Adipocyte (in vitro differentiated cells): ENCODE data around the gene MACROD2.
"Not testable (repeated sequence)": the region's sequence is repeated elsewhere in the genome, so short reads cannot be mapped to it uniquely, and the experiment has no call there.

ENCODE experiments used
- DNase-seq: peaks from one replicate; pipeline ENCODE4 v3.0.0-alpha.2; 2015; ENCODE audit warnings: low read depth
- H3K27me3 ChIP-seq: replicated peaks from 2 replicates; pipeline ENCODE4 v1.7.0; 2013; ENCODE audit warnings: mild to moderate bottlenecking, low read length, moderate library complexity; ENCODE audit not compliant: control insufficient read depth, insufficient read depth
- H3K36me3 ChIP-seq: 2 replicates; pipeline ENCODE4 v1.7.0; 2013; ENCODE audit warnings: low read length, mild to moderate bottlenecking, moderate library complexity; ENCODE audit not compliant: control insufficient read depth, insufficient read depth, severe bottlenecking
- H3K4me1 ChIP-seq: 2 replicates; pipeline ENCODE4 v1.7.0; 2013; ENCODE audit warnings: mild to moderate bottlenecking, low read length, moderate library complexity; ENCODE audit not compliant: control insufficient read depth, insufficient read depth
- H3K4me3 ChIP-seq: 2 replicates; pipeline ENCODE4 v1.7.0; 2013; ENCODE audit warnings: mild to moderate bottlenecking, low read length, moderate library complexity
- H3K9ac ChIP-seq: 2 replicates; pipeline ENCODE4 v1.7.0; 2013; ENCODE audit warnings: mild to moderate bottlenecking, low read length, moderate library complexity
- H3K9me3 ChIP-seq: 2 replicates; pipeline ENCODE4 v1.7.0; 2013; ENCODE audit warnings: mild to moderate bottlenecking, low read length, moderate library complexity; ENCODE audit not compliant: control insufficient read depth

Gene MACROD2

DNA sequence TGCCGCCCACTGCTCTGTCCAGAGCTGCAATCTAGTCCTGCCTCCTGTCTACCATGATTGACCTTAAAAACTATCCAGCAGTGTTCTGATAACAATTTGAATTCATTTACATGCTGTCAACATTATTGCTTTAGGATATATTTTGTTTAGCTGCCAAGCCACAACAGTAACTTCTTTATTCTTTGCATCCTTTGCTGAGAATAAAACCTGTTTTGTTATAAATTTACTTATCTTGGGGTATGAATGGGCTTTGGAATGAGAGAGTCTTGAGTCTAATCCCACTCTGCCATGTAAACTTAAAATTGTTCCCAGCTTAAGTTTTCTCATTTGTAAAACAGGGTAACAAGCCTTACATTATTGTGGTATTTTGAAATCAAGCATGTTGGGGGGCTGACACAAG, 225.7 kb downstream of the MACROD2 start:
- no peaks in the 10 kb centered on the region for H3K36me3 ChIP-seq
- no peaks in the 10 kb centered on the region for H3K9me3 ChIP-seq
- H3K4me1 ChIP-seq: peaks cover 3% of the 10 kb centered on the region
- no peak overlapping the region for H3K9ac ChIP-seq
- H3K4me3 ChIP-seq: no peak overlapping the region
- no peaks in the 10 kb centered on the region for H3K27me3 ChIP-seq
- no peak for DNase-seq

DNA sequence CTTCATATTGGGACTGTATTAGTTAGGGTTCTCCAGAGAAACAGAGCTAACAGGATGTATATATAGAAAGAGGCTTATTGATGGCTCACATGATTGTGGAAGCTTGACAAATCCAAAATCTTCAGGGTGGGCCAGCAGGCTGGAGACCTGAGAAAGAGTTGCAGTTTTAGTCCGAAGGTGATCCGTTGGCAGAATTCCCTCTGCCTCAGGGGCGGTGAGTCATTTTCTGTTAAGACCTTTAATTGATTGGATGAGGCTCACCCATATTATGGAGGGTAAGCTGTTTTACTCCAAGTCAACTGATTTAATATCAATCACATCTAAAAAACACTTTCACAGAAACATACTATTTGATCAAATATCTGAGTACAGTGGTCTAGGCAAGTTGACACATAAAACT, 228.5 kb downstream of the MACROD2 start:
- Histone ChIP-seq H3K4me1 (peaks cover 4% of the 10 kb centered on the region), H3K9me3 (no peaks in the 10 kb centered on the region), H3K27me3 (no peaks in the 10 kb centered on the region), H3K36me3 (no peaks in the 10 kb centered on the region), H3K4me3 (no peak overlapping the region), H3K9ac (no peak overlapping the region)
- no peak for DNase-seq

DNA sequence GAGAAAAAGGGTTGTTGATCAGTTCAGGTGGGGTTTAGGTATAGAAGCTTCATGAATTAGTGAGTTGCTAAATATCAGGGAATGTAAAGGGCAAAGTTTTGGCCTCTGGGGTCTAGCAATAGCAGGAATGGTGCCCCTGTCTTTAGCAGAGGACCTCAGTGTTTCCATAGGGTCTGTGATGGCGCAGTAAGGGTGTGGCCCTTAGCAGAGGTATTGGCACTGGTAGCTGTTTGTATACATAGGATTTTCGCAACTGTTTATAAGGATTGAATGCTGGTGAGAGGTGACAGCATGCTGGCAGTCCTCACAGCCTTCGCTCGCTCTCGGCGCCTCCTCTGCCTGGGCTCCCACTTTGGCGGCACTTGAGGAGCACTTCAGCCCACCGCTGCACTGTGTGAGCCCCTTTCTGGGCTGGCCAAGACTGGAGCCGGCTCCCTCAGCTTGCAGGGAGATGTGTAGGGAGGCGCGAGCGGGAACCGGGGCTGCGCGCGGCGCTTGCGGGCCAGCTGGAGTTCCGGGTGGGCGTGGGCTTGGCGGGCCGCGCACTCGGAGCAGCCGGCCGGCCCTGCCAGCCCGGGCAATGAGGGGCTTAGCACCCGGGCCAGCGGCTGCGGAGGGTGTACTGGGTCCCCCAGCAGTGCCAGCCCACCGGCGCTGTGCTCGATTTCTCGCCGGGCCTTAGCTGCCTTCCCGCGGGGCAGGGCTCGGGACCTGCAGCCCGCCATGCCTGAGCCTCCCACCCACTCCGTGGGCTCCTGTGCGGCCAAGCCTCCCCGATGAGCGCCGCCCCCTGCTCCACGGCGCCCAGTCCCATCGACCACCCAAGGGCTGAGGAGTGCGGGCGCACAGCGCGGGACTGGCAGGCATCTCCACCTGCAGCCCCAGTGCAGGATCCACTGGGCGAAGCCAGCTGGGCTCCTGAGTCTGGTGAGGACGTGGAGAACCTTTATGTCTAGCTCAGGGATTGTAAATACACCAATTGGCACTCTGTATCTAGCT, 231.0 kb downstream of the MACROD2 start:
- not testable (repeated sequence) for H3K36me3 ChIP-seq, H3K9me3 ChIP-seq, DNase-seq, H3K4me1 ChIP-seq, H3K27me3 ChIP-seq
- Histone ChIP-seq H3K9ac (peak overlapping the region; percentile 62), H3K4me3 (peak overlapping the region; percentile 75)

- H3K36me3 ChIP-seq: no peaks in the 10 kb centered on the region
- no peaks in the 10 kb centered on the region for H3K9me3 ChIP-seq
- H3K9ac ChIP-seq: no peak overlapping the region
- no peak overlapping the region for H3K4me3 ChIP-seq
- no peak for DNase-seq
- H3K4me1 ChIP-seq: peaks cover 12% of the 10 kb centered on the region
- no peaks in the 10 kb centered on the region for H3K27me3 ChIP-seq
Observed at GRCh38 chr20:14232650-14233049, 237.3 kb downstream of the MACROD2 start.

DNA sequence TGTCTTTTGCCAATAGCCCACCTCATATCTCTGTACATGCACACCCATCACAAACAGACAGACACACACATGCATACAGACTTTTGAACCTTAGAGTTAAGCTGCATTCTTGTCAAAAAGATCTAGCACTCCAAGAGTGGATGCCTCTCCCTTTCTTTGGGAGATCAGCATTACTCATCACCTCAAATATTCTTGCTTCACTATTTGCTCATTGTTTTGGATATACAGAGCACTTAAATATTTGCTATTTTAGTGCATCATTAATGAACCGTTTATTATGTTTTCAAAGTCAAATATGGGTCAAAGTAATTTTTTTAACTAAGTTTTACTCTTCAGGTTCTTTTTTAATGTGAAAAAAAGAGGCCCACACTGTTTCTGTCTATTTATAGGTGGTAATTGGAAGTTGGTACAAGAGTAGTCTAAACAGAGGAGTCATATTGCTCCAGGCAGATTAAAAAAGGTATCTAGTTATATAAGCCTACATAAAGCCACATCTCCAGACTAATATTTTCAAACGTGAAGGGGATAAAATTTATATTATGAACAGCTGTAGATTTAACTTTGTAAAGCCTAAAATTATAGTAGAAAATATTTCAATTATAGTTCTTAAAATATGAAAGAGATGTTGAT, 239.5 kb downstream of the MACROD2 start:
- peaks cover 12% of the 10 kb centered on the region for H3K4me1 ChIP-seq
- peak overlapping the region; percentile 14 for H3K4me3 ChIP-seq
- peak; percentile 65 for DNase-seq
- no peaks in the 10 kb centered on the region for H3K36me3 ChIP-seq
- H3K9ac ChIP-seq: peak overlapping the region; percentile 0
- no peaks in the 10 kb centered on the region for H3K9me3 ChIP-seq
- no peaks in the 10 kb centered on the region for H3K27me3 ChIP-seq

DNA sequence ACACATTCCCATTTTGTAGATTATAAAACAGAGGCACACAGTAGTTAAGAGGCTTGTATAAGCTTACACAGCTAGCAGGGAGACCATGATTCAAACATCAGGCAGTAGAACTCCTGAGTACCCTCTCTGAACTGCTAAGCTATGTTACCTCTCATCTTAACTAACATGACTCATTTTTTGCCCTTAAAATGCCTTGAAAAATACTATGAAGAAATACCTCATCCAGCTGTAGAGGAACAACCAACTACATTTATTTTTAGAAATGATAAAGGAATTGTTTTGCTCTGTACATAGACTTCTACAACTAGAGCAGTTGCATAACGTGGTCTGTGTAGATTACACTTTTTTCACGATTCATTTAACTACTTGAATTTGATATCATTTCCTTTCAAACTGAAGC, 240.0 kb downstream of the MACROD2 start:
- Histone ChIP-seq H3K36me3 (no peaks in the 10 kb centered on the region), H3K9me3 (no peaks in the 10 kb centered on the region), H3K27me3 (no peaks in the 10 kb centered on the region), H3K4me1 (peaks cover 12% of the 10 kb centered on the region), H3K4me3 (peak overlapping the region; percentile 14), H3K9ac (peak overlapping the region; percentile 0)
- peak; percentile 85 for DNase-seq

- Histone ChIP-seq H3K4me1 (peaks cover 11% of the 10 kb centered on the region), H3K36me3 (no peaks in the 10 kb centered on the region), H3K27me3 (no peaks in the 10 kb centered on the region), H3K9ac (no peak overlapping the region), H3K9me3 (no peaks in the 10 kb centered on the region), H3K4me3 (no peak overlapping the region)
- DNase-seq: peak; percentile 72
Observed at GRCh38 chr20:14245368-14245970, 250.2 kb downstream of the MACROD2 start.

GRCh38 chr20:14259689-14260088, 264.4 kb downstream of the MACROD2 start:
- DNase-seq: peak; percentile 53
- H3K4me1 ChIP-seq: peaks cover 18% of the 10 kb centered on the region
- H3K4me3 ChIP-seq: no peak overlapping the region
- H3K9me3 ChIP-seq: no peaks in the 10 kb centered on the region
- no peak overlapping the region for H3K9ac ChIP-seq
- no peaks in the 10 kb centered on the region for H3K27me3 ChIP-seq
- H3K36me3 ChIP-seq: no peaks in the 10 kb centered on the region

DNA sequence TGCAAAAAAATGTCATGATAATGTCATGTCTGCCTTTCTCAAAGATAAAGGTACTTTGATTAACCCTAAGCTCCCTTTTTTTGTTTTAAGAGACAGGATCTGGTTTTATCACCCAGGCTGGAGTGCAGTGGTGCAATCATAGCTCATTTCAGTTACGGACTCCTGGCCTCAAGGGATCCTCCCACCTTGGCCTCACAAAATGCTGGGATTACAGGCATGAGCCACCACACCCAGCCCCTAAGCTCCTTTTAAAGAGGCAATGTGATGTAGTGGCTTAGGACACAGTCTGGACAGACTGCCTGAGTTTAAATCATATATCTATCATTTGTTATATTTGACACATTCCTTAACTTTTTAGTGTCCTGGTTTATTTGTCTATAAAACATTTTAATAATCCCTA, 265.1 kb downstream of the MACROD2 start:
- H3K9me3 ChIP-seq: no peaks in the 10 kb centered on the region
- H3K36me3 ChIP-seq: no peaks in the 10 kb centered on the region
- no peak for DNase-seq
- H3K4me3 ChIP-seq: no peak overlapping the region
- no peak overlapping the region for H3K9ac ChIP-seq
- peaks cover 18% of the 10 kb centered on the region for H3K4me1 ChIP-seq
- H3K27me3 ChIP-seq: no peaks in the 10 kb centered on the region

- no peaks in the 10 kb centered on the region for H3K9me3 ChIP-seq
- H3K9ac ChIP-seq: no peak overlapping the region
- H3K36me3 ChIP-seq: no peaks in the 10 kb centered on the region
- peak; percentile 57 for DNase-seq
- H3K4me3 ChIP-seq: no peak overlapping the region
- no peaks in the 10 kb centered on the region for H3K27me3 ChIP-seq
- peaks cover 9% of the 10 kb centered on the region for H3K4me1 ChIP-seq
Observed at GRCh38 chr20:14264869-14265268, 269.6 kb downstream of the MACROD2 start.

GRCh38 chr20:14266246-14266645, 270.9 kb downstream of the MACROD2 start:
- Histone ChIP-seq H3K36me3 (no peaks in the 10 kb centered on the region), H3K4me1 (no peaks in the 10 kb centered on the region), H3K9ac (no peak overlapping the region), H3K9me3 (no peaks in the 10 kb centered on the region), H3K4me3 (no peak overlapping the region), H3K27me3 (no peaks in the 10 kb centered on the region)
- DNase-seq: no peak
